ENCODE data around the gene SBNO2.

DNA sequence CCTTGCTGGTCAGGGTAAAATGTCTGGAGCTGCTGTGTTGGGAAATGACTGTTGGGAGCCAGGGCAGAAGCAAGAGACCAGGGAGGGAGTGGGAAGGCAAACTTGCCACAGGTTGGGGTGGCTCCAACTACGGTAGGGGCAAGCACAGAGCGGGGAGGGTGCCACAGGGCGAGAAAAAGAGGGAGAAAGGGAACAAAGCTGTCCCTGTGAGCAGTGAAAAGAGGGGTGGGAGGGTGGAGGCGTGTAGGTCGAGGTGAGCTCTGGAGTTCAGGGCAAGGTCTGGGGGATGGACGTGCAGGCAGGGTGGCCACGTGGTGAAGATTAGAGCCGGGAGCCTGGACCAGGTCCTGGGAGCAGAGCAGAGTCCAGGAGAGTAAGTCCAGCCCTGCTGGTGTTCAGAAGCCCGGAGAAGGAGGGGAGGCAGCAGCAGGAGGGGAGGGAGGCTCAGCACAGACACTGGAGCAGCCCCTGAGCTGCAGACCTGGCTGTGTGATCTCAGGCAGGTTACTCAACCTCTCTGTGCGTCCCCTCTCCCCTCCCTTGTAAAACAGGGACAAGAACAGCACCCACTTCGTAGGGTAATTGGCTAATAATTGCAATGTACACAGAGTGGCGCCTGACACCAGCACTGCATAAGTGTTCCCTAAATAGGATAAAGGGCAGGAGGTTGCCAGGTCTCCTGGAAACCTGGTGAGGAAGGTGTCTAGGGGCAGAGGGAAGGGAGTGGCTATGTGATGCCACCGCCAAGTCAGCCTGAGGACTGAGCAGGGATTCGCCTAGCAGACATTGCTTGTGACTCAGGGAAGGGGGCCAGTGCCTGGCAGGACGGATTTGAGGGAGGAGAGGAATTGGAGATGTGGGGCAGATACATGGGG, 75.7 kb downstream of the SBNO2 start:
- TF ChIP-seq, protein P1, sequence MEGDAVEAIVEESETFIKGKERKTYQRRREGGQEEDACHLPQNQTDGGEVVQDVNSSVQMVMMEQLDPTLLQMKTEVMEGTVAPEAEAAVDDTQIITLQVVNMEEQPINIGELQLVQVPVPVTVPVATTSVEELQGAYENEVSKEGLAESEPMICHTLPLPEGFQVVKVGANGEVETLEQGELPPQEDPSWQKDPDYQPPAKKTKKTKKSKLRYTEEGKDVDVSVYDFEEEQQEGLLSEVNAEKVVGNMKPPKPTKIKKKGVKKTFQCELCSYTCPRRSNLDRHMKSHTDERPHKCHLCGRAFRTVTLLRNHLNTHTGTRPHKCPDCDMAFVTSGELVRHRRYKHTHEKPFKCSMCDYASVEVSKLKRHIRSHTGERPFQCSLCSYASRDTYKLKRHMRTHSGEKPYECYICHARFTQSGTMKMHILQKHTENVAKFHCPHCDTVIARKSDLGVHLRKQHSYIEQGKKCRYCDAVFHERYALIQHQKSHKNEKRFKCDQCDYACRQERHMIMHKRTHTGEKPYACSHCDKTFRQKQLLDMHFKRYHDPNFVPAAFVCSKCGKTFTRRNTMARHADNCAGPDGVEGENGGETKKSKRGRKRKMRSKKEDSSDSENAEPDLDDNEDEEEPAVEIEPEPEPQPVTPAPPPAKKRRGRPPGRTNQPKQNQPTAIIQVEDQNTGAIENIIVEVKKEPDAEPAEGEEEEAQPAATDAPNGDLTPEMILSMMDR (IDR thresholded peaks at IDR 0.05; ENCODE audit: borderline replicate concordance, extremely low read depth, low read length, poor library complexity, severe bottlenecking), result no peak
- no peak for TF ChIP-seq EZH2 (IDR thresholded peaks at IDR 0.05; ENCODE audit: borderline replicate concordance, low read depth, low read length, severe bottlenecking)
